Right lobe of liver (tissue), 6 donors: ENCODE data around the gene HMGN3. TPM values are rescaled to one million over a fixed set of nuclear protein-coding genes. Genes with fewer than 3 reads are reported as not detected.

Experiments used
- ATAC-seq, 4 donors: fragments of 200-7000 bp; cut with Tn5 transposase; one replicate each; pipeline ENCODE4 v1.9.1; 2020; ENCODE audit warnings: mild to moderate bottlenecking in 4 of 4, moderate library complexity in 4 of 4
- DNase-seq, 3 donors: peaks; one replicate each; pipeline ENCODE4 v3.0.0-alpha.2; 2020
- H3K27ac ChIP-seq, 3 donors: fragments of 200-600 bp; one replicate each; pipeline ENCODE4 v1.8.0; 2022
- H3K27me3 ChIP-seq, 2 donors: fragments of 200-600 bp; one replicate each; pipeline ENCODE4 v1.8.0; 2022
- H3K36me3 ChIP-seq, 4 donors: fragments of 200-600 bp; sonication (generic) in 1 of 4; one replicate each; pipeline versions ENCODE4 v1.5.1 to v1.8.0; 2017 to 2022; ENCODE audit warnings: control low read depth in 1 of 4
- H3K4me1 ChIP-seq, 4 donors: fragments of 200-600 bp; sonication (generic) in 1 of 4; one replicate each; pipeline versions ENCODE4 v1.5.1 to v1.8.0; 2017 to 2022; ENCODE audit warnings: control low read depth in 1 of 4
- H3K4me3 ChIP-seq, 3 donors: fragments of 200-600 bp; one replicate each; pipeline ENCODE4 v1.8.0; 2022
- H3K9me3 ChIP-seq, 4 donors: fragments of 200-600 bp; sonication (generic) in 1 of 4; one replicate each; pipeline versions ENCODE4 v1.5.1 to v1.8.0; 2017 to 2022; ENCODE audit warnings: control low read depth in 1 of 4
- CTCF ChIP-seq, 4 donors: fragments of 200-600 bp in 3 of 4; fragments of 450-650 bp in 1 of 4; IDR thresholded peaks; one replicate each; pipeline versions ENCODE4 v1.5.1 to v1.8.0; 2016 to 2022; ENCODE audit warnings: antibody characterized with exemption in 4 of 4, mild to moderate bottlenecking in 2 of 4
- POLR2A ChIP-seq: fragments of 450-650 bp; IDR thresholded peaks from one replicate; pipeline ENCODE4 v1.6.1; 2017; ENCODE audit warnings: antibody characterized with exemption, mild to moderate bottlenecking
- WGBS: methylation state at CpG from one replicate; pipeline ENCODE4 v1.1.6; 2018; ENCODE audit warnings: low coverage, low lambda C conversion rate; ENCODE audit not compliant: insufficient coverage; ENCODE audit errors: missing lambda C conversion rate; 5-methylcytosine and 5-hydroxymethylcytosine counted together
- intact Hi-C, 2 donors: fragments of 100-400 bp; cut with DNase I; formaldehyde crosslinking; loops; one replicate each; pipeline versions ENCODE4 v1.11.2 to v1.14.1; 2022
- total RNA-seq, 6 experiments: library from RNA; depleted of rRNA in 2 of 6; stranded (reverse); fragments of >200 nt in 2 of 6; fragmentation: NEBNext Ultra II Directional in 3 of 6; extraction: Animal tissue kit (Norgen Biotek cat#: 25700) in 3 of 6; gene quantifications; one replicate each; pipeline versions ENCODE4 v1.1.0 to v1.2.4, GENCODE V29; 2016 to 2023
- donor health status: DM: no; HTN: yes; CAD: no.
- donor health status: DM: no; HTN: no; CAD: no.
- donor health status: DM: no; HTN: no; CAD: no.
- donor health status: DM: no; HTN: yes; CAD: no.
- donor health status: DM: no; HTN: yes; CAD: no.

HMGN3 gene
- total RNA-seq, 6 experiments from 2014 or later: 25.5 to 37.3 (median 32.9) TPM

GRCh38 chr6:79173378-79173777 is 61.1 kb downstream of the HMGN3 start:
- no peaks in the 10 kb centered on the region for H3K27me3 ChIP-seq
- no peak overlapping the region for H3K27ac ChIP-seq
- ATAC-seq: no peak
- no peaks in the 10 kb centered on the region for H3K36me3 ChIP-seq
- DNase-seq: no peak
- no peak overlapping the region for H3K4me3 ChIP-seq
- no peaks in the 10 kb centered on the region for H3K4me1 ChIP-seq
- intact Hi-C loops: no loop called here
- H3K9me3 ChIP-seq: no peaks in the 10 kb centered on the region
- TF ChIP-seq POLR2A (no peak), CTCF (IDR thresholded peaks at IDR 0.05) (no peak)

- 49% methylated on average over 3 of the region's 3 CpGs for WGBS
- no peak overlapping the region for H3K27ac ChIP-seq
- peak in 1 of 4 donors; percentile 71 for ATAC-seq
- TF ChIP-seq CTCF (IDR thresholded peaks at IDR 0.05) (no peak), POLR2A (no peak)
- H3K4me1 ChIP-seq: no peaks in the 10 kb centered on the region
- no peak overlapping the region for H3K4me3 ChIP-seq
- H3K27me3 ChIP-seq: no peaks in the 10 kb centered on the region
- DNase-seq: no peak
- H3K9me3 ChIP-seq: no peaks in the 10 kb centered on the region
- no peaks in the 10 kb centered on the region for H3K36me3 ChIP-seq
- intact Hi-C loops: no loop called here
These were observed 63.5 kb downstream of the HMGN3 start for GRCh38 chr6:79170959-79171358.

GRCh38 chr6:79170431-79170830 is 64.1 kb downstream of the HMGN3 start:
- H3K4me3 ChIP-seq: no peak overlapping the region
- intact Hi-C loops: no loop called here
- H3K27me3 ChIP-seq: no peaks in the 10 kb centered on the region
- TF ChIP-seq CTCF (IDR thresholded peaks at IDR 0.05) (no peak), POLR2A (no peak)
- ATAC-seq (no peak), DNase-seq (no peak)
- H3K9me3 ChIP-seq: no peaks in the 10 kb centered on the region
- WGBS: 84% methylated on average over 5 of the region's 5 CpGs
- H3K36me3 ChIP-seq: no peaks in the 10 kb centered on the region
- no peaks in the 10 kb centered on the region for H3K4me1 ChIP-seq
- H3K27ac ChIP-seq: no peak overlapping the region

- intact Hi-C loops: no loop called here
- Histone ChIP-seq H3K27me3 (no peaks in the 10 kb centered on the region), H3K36me3 (no peaks in the 10 kb centered on the region), H3K4me3 (no peak overlapping the region), H3K4me1 (no peaks in the 10 kb centered on the region), H3K27ac (no peak overlapping the region), H3K9me3 (no peaks in the 10 kb centered on the region)
- TF ChIP-seq POLR2A: no peak
- no peak for TF ChIP-seq CTCF (IDR thresholded peaks at IDR 0.05)
- DNase-seq (no peak), ATAC-seq (no peak)
- WGBS: 74% methylated on average over 2 of the region's 2 CpGs
These were observed 65.8 kb downstream of the HMGN3 start for GRCh38 chr6:79168695-79168980.

- no peaks in the 10 kb centered on the region for H3K27me3 ChIP-seq
- H3K36me3 ChIP-seq: no peaks in the 10 kb centered on the region
- DNase-seq (no peak), ATAC-seq (no peak)
- no peak overlapping the region for H3K4me3 ChIP-seq
- intact Hi-C loops: no loop called here
- TF ChIP-seq CTCF (IDR thresholded peaks at IDR 0.05) (no peak), POLR2A (no peak)
- WGBS: 71% methylated on average over 9 of the region's 9 CpGs
- no peaks in the 10 kb centered on the region for H3K4me1 ChIP-seq
- no peak overlapping the region for H3K27ac ChIP-seq
- no peaks in the 10 kb centered on the region for H3K9me3 ChIP-seq
These were observed 66.4 kb downstream of the HMGN3 start for GRCh38 chr6:79167931-79168694.
